ENCODE data around the gene ACBD6.

The ACBD6 gene

GRCh38 chr1:180278596-180279395, 223.6 kb downstream of the ACBD6 start:
- Histone ChIP-seq H3K9ac (ENCODE audit: low read length) (no peak overlapping the region), H3K4me2 (ENCODE audit: low read length) (no peak overlapping the region), H3K36me3 (ENCODE audit: insufficient read depth, low read length) (peaks cover 18% of the 10 kb centered on the region), H3F3A (ENCODE audit: insufficient read depth, low read length) (no peaks in the 10 kb centered on the region), H3K4me3 (ENCODE audit: low read depth, low read length, poor library complexity, severe bottlenecking) (no peak overlapping the region), H2AFZ (ENCODE audit: low read length) (no peak overlapping the region), H3K9me3 (ENCODE audit: low read length) (no peaks in the 10 kb centered on the region), H3K9me2 (ENCODE audit: low read depth, low read length) (no peaks in the 10 kb centered on the region), H3K4me1 (ENCODE audit: insufficient read depth, low read length, severe bottlenecking) (no peaks in the 10 kb centered on the region), H3K79me2 (ENCODE audit: insufficient read depth, low read length) (no peaks in the 10 kb centered on the region), H3K27ac (ENCODE audit: low read depth, low read length, poor library complexity, severe bottlenecking) (no peak overlapping the region), H3K27me3 (ENCODE audit: insufficient read depth, low read length) (no peaks in the 10 kb centered on the region), H4K20me1 (ENCODE audit: insufficient read depth, low read length) (no peaks in the 10 kb centered on the region)
- TF ChIP-seq EZH2 (IDR thresholded peaks at IDR 0.05; ENCODE audit: borderline replicate concordance, low read length) (no peak), CTCF (IDR thresholded peaks at IDR 0.05; ENCODE audit: low read length) (no peak)

GRCh38 chr1:180278194-180278515, 224.2 kb downstream of the ACBD6 start:
- Histone ChIP-seq H4K20me1 (ENCODE audit: insufficient read depth, low read length) (no peaks in the 10 kb centered on the region), H3F3A (ENCODE audit: insufficient read depth, low read length) (no peaks in the 10 kb centered on the region), H3K9me2 (ENCODE audit: low read depth, low read length) (no peaks in the 10 kb centered on the region), H3K36me3 (ENCODE audit: insufficient read depth, low read length) (peaks cover 18% of the 10 kb centered on the region), H3K4me3 (ENCODE audit: low read depth, low read length, poor library complexity, severe bottlenecking) (no peak overlapping the region), H3K9me3 (ENCODE audit: low read length) (no peaks in the 10 kb centered on the region), H3K27ac (ENCODE audit: low read depth, low read length, poor library complexity, severe bottlenecking) (no peak overlapping the region), H2AFZ (ENCODE audit: low read length) (no peak overlapping the region), H3K4me2 (ENCODE audit: low read length) (no peak overlapping the region), H3K27me3 (ENCODE audit: insufficient read depth, low read length) (no peaks in the 10 kb centered on the region), H3K79me2 (ENCODE audit: insufficient read depth, low read length) (no peaks in the 10 kb centered on the region), H3K4me1 (ENCODE audit: insufficient read depth, low read length, severe bottlenecking) (no peaks in the 10 kb centered on the region), H3K9ac (ENCODE audit: low read length) (no peak overlapping the region)
- no peak for TF ChIP-seq CTCF (IDR thresholded peaks at IDR 0.05; ENCODE audit: low read length)
- TF ChIP-seq EZH2 (IDR thresholded peaks at IDR 0.05; ENCODE audit: borderline replicate concordance, low read length), result no peak

GRCh38 chr1:180277476-180278193, 224.7 kb downstream of the ACBD6 start:
- H3K9me3 ChIP-seq (ENCODE audit: low read length), result no peaks in the 10 kb centered on the region
- H3K4me2 ChIP-seq (ENCODE audit: low read length), result no peak overlapping the region
- no peak overlapping the region for H3K27ac ChIP-seq (ENCODE audit: low read depth, low read length, poor library complexity, severe bottlenecking)
- peaks cover 18% of the 10 kb centered on the region for H3K36me3 ChIP-seq (ENCODE audit: insufficient read depth, low read length)
- TF ChIP-seq EZH2 (IDR thresholded peaks at IDR 0.05; ENCODE audit: borderline replicate concordance, low read length) (no peak), CTCF (IDR thresholded peaks at IDR 0.05; ENCODE audit: low read length) (no peak)
- H3K27me3 ChIP-seq (ENCODE audit: insufficient read depth, low read length), result no peaks in the 10 kb centered on the region
- no peaks in the 10 kb centered on the region for H4K20me1 ChIP-seq (ENCODE audit: insufficient read depth, low read length)
- no peak overlapping the region for H3K9ac ChIP-seq (ENCODE audit: low read length)
- no peaks in the 10 kb centered on the region for H3K4me1 ChIP-seq (ENCODE audit: insufficient read depth, low read length, severe bottlenecking)
- no peak overlapping the region for H3K4me3 ChIP-seq (ENCODE audit: low read depth, low read length, poor library complexity, severe bottlenecking)
- no peaks in the 10 kb centered on the region for H3K9me2 ChIP-seq (ENCODE audit: low read depth, low read length)
- no peaks in the 10 kb centered on the region for H3K79me2 ChIP-seq (ENCODE audit: insufficient read depth, low read length)
- H3F3A ChIP-seq (ENCODE audit: insufficient read depth, low read length), result no peaks in the 10 kb centered on the region
- H2AFZ ChIP-seq (ENCODE audit: low read length), result no peak overlapping the region
